NB4 (cell line): ENCODE measurements around the gene MS4A3.

Experiments used
- POLR2A ChIP-seq: IDR thresholded peaks from 2 replicates; pipeline ENCODE4 v1.6.1; 2011; ENCODE audit warnings: mild to moderate bottlenecking; ENCODE audit not compliant: insufficient read length; ENCODE audit errors: extremely low read depth
- TF ChIP-seq, protein P1 (sequence below): IDR thresholded peaks from one replicate; pipeline ENCODE4 v1.5.1; 2012; ENCODE audit warnings: low read depth, low read length
- TF ChIP-seq, protein P2 (sequence below): IDR thresholded peaks from 2 replicates; pipeline ENCODE4 v1.6.1; 2011; ENCODE audit warnings: low read depth, low read length

DNA sequence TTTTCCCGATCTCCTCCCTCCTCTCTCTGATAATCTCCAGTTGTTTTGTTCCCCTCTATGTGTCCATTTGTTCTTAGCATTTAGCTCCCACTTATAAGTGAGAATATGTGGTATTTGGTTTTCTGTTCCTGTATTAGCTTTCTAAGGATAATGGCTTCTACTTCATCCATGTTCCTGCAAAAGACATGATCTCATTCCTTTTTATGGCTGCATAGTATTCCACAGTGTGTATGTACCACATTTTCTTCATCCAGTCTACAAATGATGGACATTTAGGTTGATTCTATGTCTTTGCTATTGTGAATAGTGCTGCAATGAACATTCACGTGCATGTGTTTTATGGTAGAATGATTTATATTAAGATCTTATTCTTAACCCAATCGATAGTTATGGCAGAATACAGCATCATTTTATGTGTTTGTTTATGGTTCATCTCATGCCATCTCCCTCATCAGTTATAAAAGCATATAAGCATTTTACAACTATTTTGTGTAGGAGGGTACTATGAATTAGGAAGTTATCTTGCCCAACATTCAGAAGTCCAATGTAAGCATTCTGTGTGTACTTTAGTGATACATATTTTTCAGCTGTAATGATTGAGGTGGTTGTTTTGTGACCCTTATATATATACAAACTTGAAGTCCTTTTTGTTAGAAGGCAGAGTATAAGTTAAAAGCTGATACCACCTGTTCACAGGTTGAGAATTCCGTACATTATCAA lies 3.2 kb downstream of the MS4A3 start:
- TF ChIP-seq, protein P1, sequence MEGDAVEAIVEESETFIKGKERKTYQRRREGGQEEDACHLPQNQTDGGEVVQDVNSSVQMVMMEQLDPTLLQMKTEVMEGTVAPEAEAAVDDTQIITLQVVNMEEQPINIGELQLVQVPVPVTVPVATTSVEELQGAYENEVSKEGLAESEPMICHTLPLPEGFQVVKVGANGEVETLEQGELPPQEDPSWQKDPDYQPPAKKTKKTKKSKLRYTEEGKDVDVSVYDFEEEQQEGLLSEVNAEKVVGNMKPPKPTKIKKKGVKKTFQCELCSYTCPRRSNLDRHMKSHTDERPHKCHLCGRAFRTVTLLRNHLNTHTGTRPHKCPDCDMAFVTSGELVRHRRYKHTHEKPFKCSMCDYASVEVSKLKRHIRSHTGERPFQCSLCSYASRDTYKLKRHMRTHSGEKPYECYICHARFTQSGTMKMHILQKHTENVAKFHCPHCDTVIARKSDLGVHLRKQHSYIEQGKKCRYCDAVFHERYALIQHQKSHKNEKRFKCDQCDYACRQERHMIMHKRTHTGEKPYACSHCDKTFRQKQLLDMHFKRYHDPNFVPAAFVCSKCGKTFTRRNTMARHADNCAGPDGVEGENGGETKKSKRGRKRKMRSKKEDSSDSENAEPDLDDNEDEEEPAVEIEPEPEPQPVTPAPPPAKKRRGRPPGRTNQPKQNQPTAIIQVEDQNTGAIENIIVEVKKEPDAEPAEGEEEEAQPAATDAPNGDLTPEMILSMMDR = no peak
- TF ChIP-seq, protein P2, sequence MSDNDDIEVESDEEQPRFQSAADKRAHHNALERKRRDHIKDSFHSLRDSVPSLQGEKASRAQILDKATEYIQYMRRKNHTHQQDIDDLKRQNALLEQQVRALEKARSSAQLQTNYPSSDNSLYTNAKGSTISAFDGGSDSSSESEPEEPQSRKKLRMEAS = no peak
- TF ChIP-seq POLR2A = no peak
